ENCODE measurements around the gene THSD4. TPM values are rescaled to one million over a fixed set of nuclear protein-coding genes. Genes with fewer than 3 reads are reported as not detected.

Gene THSD4
- total and polyA plus RNA-seq, 9 of the 15 experiments (the other 6 are each of a cell fraction or from before 2014, with no cell fraction given) = 0.04 TPM; not detected in 5

DNA sequence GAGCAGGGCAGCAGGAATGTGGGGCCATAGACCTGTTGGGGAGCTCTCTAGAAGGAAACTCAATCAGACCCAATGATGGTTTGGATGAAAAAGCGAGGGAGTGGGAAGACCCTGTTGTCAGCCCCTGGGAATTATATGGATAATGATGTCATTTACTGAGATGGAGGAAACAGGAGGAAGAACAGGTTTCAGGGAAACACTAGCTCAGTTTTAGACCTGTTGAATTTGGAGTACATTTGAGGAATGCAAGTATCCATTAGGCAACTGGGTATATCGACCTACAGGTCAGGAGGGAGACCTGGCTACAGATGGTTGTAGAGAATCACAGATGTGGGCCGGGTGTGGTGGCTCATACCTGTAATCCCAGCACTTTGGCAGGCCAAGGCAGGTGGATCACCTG, 428.1 kb downstream of the THSD4 start (continued):
- TF ChIP-seq, protein P1, sequence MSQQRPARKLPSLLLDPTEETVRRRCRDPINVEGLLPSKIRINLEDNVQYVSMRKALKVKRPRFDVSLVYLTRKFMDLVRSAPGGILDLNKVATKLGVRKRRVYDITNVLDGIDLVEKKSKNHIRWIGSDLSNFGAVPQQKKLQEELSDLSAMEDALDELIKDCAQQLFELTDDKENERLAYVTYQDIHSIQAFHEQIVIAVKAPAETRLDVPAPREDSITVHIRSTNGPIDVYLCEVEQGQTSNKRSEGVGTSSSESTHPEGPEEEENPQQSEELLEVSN (IDR thresholded peaks at IDR 0.05; ENCODE audit: borderline replicate concordance in 1 of 2, extremely low read depth in 1 of 2, insufficient read depth in 1 of 2, insufficient read length in 1 of 2, low read depth in 1 of 2, low read length in 1 of 2, poor library complexity in 1 of 2, severe bottlenecking in 1 of 2) = no peak

DNA sequence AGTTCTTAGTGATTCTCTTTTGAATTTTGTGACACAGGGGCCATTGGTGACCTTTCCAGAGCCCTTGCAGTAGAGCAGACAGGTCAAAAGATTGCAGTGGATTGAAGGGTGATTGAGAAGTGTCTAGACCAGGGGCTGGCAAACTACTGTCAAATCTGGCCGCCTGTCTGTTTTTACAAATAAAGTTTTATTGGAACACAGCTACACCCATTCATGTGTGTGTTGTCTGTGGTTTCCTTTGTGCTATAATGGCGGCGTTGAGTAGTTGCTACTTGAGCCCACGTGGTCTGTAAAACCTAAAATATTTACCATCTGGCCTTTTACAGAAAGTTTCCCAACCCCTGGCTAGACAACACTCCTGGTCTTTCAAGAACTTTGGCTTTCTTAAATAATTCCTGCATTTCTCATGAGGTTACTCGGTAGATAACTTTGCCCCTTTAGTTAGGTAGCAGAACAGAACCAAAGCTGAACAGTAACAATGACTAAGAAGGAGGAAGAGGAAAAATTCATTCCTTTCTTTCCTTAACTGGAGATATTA, 430.0 kb downstream of the THSD4 start:
- no peak overlapping the region for H3K4me2 ChIP-seq (ENCODE audit: insufficient read depth, low read length)
- no peak overlapping the region for H3K27ac ChIP-seq (ENCODE audit: extremely low read depth, low read depth, low read length)
- no peak for ATAC-seq
- peaks cover 0 to 4% of the 10 kb centered on the region in 2 experiments; a peak in 2 of 5 replicates for H3K27me3 ChIP-seq (ENCODE audit: control insufficient read depth in 2 of 2, insufficient read depth in 2 of 2, low read length in 2 of 2)
- no peaks in the 10 kb centered on the region for H4K20me1 ChIP-seq (replicated peaks; ENCODE audit: control insufficient read depth, insufficient read depth, low read length)
- in situ Hi-C loops (cut with MboI) (no loop called here), intact Hi-C loops (cut with micrococcal nuclease) (no loop called here)
- no peaks in the 10 kb centered on the region for H3K9me1 ChIP-seq (ENCODE audit: control insufficient read depth, insufficient read depth, low read length)
- CTCF ChIA-PET (ENCODE audit: low intra/inter-chr PET ratio) = no interaction called here
- no peak for DNase-seq (ENCODE audit: extremely low read depth in 1 of 4, low spot score in 3 of 4)
- H3K36me3 ChIP-seq (ENCODE audit: control insufficient read depth, insufficient read depth, low read length) = no peaks in the 10 kb centered on the region
- H3K79me2 ChIP-seq (ENCODE audit: control insufficient read depth, insufficient read depth, low read length) = no peaks in the 10 kb centered on the region
- no peak overlapping the region for H2AFZ ChIP-seq (ENCODE audit: low read depth, low read length)
- H3K4me3 ChIP-seq = no peak overlapping the region
- 0% methylated on average over 5 of the region's 5 CpGs for WGBS (ENCODE audit: insufficient coverage, low coverage, missing lambda C conversion rate)
- H3K9ac ChIP-seq (ENCODE audit: insufficient read depth in 1 of 2, low read depth in 2 of 2, low read length in 2 of 2) = no peak overlapping the region
- no peak for FAIRE-seq
- H3K4me1 ChIP-seq (replicated peaks in 1 of 2; ENCODE audit: control insufficient read depth in 2 of 2, insufficient read depth in 2 of 2, low read length in 2 of 2) = no peaks in the 10 kb centered on the region
- POLR2A ChIA-PET = no interaction called here
- TF ChIP-seq, protein P2, sequence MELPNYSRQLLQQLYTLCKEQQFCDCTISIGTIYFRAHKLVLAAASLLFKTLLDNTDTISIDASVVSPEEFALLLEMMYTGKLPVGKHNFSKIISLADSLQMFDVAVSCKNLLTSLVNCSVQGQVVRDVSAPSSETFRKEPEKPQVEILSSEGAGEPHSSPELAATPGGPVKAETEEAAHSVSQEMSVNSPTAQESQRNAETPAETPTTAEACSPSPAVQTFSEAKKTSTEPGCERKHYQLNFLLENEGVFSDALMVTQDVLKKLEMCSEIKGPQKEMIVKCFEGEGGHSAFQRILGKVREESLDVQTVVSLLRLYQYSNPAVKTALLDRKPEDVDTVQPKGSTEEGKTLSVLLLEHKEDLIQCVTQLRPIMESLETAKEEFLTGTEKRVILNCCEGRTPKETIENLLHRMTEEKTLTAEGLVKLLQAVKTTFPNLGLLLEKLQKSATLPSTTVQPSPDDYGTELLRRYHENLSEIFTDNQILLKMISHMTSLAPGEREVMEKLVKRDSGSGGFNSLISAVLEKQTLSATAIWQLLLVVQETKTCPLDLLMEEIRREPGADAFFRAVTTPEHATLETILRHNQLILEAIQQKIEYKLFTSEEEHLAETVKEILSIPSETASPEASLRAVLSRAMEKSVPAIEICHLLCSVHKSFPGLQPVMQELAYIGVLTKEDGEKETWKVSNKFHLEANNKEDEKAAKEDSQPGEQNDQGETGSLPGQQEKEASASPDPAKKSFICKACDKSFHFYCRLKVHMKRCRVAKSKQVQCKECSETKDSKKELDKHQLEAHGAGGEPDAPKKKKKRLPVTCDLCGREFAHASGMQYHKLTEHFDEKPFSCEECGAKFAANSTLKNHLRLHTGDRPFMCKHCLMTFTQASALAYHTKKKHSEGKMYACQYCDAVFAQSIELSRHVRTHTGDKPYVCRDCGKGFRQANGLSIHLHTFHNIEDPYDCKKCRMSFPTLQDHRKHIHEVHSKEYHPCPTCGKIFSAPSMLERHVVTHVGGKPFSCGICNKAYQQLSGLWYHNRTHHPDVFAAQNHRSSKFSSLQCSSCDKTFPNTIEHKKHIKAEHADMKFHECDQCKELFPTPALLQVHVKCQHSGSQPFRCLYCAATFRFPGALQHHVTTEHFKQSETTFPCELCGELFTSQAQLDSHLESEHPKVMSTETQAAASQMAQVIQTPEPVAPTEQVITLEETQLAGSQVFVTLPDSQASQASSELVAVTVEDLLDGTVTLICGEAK (IDR thresholded peaks at IDR 0.05) = peak; percentile 82
- TF ChIP-seq, protein P2 (CRISPR knock-in tag; IDR thresholded peaks at IDR 0.05) = no peak
- TF ChIP-seq POLR2H (tag; IDR thresholded peaks at IDR 0.05; ENCODE audit: low read depth) = no peak
- TF ChIP-seq, protein P3, sequence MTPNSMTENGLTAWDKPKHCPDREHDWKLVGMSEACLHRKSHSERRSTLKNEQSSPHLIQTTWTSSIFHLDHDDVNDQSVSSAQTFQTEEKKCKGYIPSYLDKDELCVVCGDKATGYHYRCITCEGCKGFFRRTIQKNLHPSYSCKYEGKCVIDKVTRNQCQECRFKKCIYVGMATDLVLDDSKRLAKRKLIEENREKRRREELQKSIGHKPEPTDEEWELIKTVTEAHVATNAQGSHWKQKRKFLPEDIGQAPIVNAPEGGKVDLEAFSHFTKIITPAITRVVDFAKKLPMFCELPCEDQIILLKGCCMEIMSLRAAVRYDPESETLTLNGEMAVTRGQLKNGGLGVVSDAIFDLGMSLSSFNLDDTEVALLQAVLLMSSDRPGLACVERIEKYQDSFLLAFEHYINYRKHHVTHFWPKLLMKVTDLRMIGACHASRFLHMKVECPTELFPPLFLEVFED (CRISPR knock-in tag; conservative IDR thresholded peaks at IDR 0.05) = no peak
- H3K9me3 ChIP-seq (replicated peaks; ENCODE audit: control insufficient read depth, insufficient read depth, low read depth, low read length) = no peaks in the 10 kb centered on the region
- no TSS peak for BruUV-seq (replicated peaks)
